CD4-positive, alpha-beta T cell treated with Interleukin-6 at 100 ng/mL for 8 hours (primary cell): ENCODE results near the gene SLC8B1.
A peak's percentile ranks its signal among the peaks of the same experiment; 100 is the strongest.

Experiments
- DNase-seq: peaks from one replicate; pipeline ENCODE4 v3.0.0-alpha.2; 2020; ENCODE audit warnings: mixed read lengths, low spot score

The SLC8B1 gene

DNA sequence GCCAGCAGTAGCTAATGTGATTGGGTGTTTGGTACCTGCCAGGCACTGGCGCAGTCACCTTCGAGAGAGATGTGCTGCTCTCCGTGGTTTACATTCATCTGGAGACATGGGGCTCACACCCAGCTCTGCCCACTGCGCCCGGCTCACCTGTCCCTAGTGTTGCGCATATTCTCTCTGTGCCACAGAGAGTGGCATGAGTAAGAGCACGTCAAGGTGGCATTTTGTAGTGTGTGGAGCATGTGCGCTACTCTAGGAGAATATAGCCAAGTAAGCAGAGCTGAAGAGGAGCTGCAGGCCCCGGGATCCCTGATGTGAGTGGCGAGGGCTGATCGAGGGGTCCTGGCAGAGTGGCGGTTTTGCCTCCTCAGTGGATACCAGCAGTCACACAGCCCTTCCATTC lies 66.8 kb downstream of the SLC8B1 start:
- DNase-seq: no peak

GRCh38 chr12:113267621-113268020 lies 67.3 kb downstream of the SLC8B1 start:
- no peak for DNase-seq

DNA sequence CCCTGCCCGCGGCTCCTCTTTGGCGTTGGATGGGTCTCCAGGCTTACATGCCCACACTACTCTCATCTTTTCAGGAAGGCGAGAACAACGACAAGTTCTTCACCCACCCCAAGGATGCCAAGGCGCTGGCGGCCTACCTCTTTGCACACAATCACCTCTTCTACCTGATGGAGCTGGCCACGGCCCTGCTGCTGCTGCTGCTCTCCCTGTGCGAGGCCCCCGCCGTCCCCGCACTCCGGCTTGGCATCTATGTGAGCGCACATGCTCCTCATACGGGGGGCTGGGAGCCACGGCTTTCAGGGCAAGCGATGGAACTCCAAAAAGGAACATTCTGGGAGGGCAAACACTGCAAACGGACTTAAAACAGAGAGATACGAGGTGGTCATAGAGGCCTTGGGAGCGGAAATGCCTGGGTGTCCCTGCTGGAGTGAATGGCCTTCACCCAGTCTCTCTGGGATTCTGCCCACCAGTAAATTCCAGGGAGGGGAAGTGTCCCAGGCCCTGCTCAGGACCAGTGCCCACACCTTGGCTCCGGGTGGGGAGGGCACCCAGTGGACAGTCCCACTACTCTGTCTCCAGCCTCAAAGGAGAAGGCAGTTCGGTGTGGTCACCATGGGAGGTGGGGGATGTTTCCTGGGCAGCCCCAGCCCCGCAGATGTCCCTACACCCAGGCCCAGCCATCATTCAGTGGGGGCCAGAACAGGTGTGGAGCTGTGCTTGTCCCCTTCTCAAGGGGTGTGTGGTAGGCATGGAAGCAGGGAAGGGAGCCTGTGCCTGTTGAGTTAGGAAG lies 68.6 kb downstream of the SLC8B1 start:
- no peak for DNase-seq

DNA sequence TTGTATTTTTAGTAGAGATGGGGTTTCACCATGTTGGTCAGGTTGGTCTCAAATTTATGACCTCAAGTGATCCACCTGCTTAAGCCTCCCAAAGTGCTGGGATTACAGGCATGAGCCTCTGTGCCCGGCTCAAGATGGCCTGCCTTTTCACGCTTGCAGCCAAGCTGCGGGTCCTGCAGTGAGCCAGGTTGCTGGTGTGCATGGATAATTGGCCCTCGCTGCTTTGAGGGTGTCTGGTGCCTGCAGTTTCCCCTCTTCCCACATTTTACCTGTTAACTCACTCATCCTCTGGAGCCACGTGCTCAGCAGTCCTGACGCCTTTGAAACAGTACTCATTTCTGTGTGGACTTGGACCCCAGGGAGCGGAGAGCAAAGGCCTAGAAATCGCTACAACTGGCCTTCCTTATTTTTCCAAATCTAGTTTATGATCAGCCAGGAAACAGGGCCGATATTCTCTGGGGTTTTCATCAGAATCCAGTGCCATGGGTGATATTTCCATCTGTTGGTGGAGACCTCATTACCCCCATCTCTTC lies 71.4 kb downstream of the SLC8B1 start:
- DNase-seq: no peak

DNA sequence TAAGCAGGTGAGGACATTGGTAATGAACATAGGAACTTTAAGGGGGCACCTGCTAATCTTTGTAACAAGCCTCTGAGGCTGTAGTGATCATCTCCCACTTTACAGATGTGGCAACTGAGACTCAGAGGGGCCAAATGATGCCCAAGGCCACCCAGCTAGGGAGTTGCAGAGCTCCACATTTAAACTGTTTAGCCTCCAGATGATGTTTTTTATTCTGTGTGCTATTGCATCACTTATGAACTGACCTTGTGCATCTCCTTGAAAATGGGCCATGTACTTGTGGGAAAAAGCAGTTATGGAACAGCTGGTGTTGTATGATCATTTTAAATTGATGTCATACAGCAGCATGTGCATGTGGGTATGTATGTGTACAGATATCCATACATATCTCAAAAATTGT lies 72.2 kb downstream of the SLC8B1 start:
- DNase-seq: no peak

DNA sequence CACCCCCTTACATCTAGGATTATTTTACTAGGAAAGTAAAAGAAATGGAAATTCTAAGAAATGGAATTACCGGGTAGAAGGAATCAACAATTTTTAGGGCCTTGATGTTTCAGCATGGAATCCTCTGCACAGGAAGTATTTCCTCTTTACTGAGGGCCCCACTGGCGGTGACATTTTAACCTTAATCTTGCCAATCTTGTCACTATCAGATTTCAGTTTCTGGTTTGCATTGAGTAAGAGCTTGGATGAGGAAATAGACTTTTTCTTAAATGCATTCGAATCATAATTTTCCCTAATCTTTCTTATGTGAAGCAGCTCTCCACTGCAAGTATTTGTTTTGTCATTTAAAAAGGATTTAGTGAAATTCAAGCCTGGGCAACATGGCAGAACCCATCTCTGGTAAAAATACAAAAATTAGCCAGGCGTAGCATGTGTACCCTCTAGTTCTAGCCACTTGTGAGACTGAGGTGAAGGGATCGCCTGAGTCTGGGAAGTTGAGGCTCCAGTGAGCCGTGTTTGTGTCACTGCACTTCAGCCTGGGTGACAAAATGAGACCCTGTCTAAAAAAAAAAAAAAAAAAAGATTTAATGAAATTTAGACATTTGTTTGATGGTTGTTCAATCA lies 73.0 kb downstream of the SLC8B1 start:
- peak; percentile 45 for DNase-seq

DNA sequence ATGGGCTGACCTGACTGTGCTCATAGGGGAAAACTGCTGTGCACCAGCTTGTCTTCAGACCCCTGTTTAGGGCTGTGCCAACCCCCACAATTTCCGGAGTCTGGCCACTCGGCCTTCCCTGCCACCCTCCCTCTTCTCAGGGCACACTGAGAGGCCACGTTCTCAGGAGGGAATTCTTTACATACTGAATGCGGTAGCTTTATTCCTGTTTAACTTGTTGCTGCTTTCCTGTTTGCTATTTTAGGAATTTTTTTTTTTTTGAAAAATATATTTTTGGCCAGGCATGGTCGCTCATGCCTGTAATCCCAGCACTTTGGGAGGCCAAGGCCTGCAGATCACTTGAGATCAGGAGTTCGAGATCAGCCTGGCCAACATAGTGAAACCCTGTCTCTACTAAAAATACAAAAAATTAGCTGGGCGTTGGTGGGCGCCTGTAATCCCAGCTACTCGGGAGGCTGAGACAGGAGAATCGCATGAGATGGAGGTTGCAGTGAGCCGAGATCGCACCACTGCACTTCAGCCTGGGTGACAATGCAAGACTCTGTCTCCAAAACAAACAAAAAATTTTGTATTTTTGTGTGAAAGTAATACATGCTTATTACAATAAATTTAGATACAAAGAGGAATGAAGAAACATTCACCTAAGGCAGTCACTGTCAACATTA lies 74.1 kb downstream of the SLC8B1 start:
- DNase-seq: no peak

- DNase-seq: no peak
These were observed 74.8 kb downstream of the SLC8B1 start for GRCh38 chr12:113260127-113260526.

- DNase-seq: no peak
These were observed 77.3 kb downstream of the SLC8B1 start for GRCh38 chr12:113257564-113257963.

GRCh38 chr12:113254298-113254697 lies 80.6 kb downstream of the SLC8B1 start:
- DNase-seq: no peak

GRCh38 chr12:113253532-113254285 lies 81.2 kb downstream of the SLC8B1 start:
- DNase-seq: no peak

- no peak for DNase-seq
These were observed 82.4 kb downstream of the SLC8B1 start for GRCh38 chr12:113252494-113252893.

GRCh38 chr12:113251404-113252070 lies 83.4 kb downstream of the SLC8B1 start:
- DNase-seq: no peak

DNA sequence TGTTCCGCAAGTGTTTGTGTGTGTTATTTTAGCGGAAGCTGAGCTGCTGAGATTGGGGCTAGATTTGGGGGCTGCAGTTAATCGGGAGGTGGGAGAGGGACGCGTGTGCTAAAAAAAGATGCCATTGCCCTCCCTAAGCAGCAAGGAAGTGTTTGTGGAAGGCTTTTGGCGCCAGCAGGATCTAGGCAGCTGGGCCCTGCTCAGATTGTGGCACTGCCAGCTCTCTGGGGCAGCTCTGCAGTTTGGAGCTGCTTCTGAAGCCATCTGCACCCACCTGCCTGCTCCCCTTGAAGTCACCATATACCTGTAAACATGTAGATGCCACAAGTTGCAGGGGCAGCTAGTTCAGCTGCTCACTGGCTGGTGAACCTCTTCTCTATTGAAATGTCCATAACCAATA lies 84.9 kb downstream of the SLC8B1 start:
- no peak for DNase-seq

DNA sequence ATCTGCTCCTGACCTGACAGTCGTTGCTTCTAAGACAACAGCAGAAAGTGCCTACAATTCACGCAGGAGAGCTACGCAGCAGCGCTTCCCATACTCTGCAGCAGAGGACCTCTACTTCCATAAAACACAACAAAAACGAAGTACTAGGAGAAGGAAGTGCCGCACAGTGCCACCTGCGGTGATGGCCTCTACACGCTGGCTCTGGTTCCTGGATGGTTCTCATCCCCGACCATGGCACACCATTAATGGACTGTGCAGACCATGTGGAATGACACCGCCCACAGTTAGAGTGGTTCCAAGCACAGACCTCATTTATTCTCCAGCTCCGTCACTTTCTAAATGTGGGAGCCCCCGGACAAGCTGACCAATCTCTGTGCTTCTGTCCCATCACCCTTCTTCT lies 85.4 kb downstream of the SLC8B1 start:
- DNase-seq: no peak

- DNase-seq: no peak
These were observed 86.0 kb downstream of the SLC8B1 start for GRCh38 chr12:113248842-113249435.
